ENCODE results near the gene PBX1. TPM values are rescaled to one million over a fixed set of nuclear protein-coding genes. Genes with fewer than 3 reads are reported as not detected.

The PBX1 gene
- polyA plus RNA-seq, 3 donors = 0.07 TPM; not detected in 2

DNA sequence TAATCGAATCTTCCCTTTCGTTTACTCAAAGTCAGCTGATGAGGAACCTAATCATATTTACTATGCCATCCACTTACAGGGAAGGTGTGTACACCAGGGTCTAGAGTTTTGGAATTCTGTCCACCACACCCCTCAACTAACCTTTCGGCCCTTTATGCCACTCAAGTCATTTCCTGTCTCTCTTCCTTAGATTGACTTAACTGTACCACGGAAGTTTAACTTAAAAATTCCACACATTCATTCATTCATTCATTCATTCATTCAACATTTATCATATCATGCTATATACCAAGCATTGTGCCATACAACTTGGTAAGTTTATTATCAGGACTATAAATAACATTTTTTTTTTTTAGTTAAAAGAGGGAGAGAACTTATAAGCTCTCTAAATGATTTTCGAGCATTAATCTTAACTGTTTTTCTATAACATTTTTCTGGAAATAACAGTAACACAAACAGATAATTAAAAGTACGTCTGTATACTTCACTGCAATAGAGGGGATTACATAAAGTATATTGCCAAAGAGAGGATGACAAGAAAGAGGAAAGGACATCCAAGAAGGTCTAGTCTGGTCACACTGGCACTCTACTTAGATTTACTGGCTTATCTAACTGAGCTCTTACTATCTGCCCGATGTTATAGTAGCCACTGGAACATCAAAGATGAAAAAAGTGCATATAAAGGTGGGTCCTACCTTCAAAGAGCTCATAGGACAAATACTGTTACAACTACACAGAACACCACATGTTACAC lies 243.7 kb downstream of the PBX1 start:
- Histone ChIP-seq H3K9me3 (replicated peaks in 1 of 2; ENCODE audit: control insufficient read depth in 1 of 2, insufficient read depth in 1 of 2, low read length in 2 of 2) (no peaks in the 10 kb centered on the region), H3K9ac (ENCODE audit: insufficient read depth, low read length, poor library complexity, severe bottlenecking) (no peak overlapping the region), H3K79me2 (ENCODE audit: insufficient read depth, low read length) (no peaks in the 10 kb centered on the region), H3K4me3 (replicated peaks in 1 of 3; ENCODE audit: low read depth in 2 of 3, low read length in 3 of 3) (no peak overlapping the region), H3K27ac (ENCODE audit: low read depth in 1 of 2, low read length in 2 of 2) (no peak overlapping the region), H3K4me2 (replicated peaks; ENCODE audit: extremely low read depth, low read length, poor library complexity, severe bottlenecking) (no peak overlapping the region), H4K20me1 (ENCODE audit: insufficient read depth, low read length) (no peaks in the 10 kb centered on the region), H3K27me3 (ENCODE audit: control insufficient read depth in 2 of 2, insufficient read depth in 2 of 2, low read length in 2 of 2) (no peaks in the 10 kb centered on the region), H2AFZ (ENCODE audit: insufficient read depth, low read depth, low read length, poor library complexity, severe bottlenecking) (no peak overlapping the region), H3K36me3 (replicated peaks in 1 of 2; ENCODE audit: control insufficient read depth in 1 of 2, insufficient read depth in 2 of 2, low read length in 2 of 2) (no peaks in the 10 kb centered on the region), H3K4me1 (ENCODE audit: control insufficient read depth in 1 of 2, insufficient read depth in 2 of 2, low read length in 2 of 2) (no peaks in the 10 kb centered on the region)
- H3K9me3 Mint-ChIP-seq = peaks cover 0 to 5% (median 0%) of the 10 kb centered on the region in 7 donors
- H3K4me3 Mint-ChIP-seq = no peak overlapping the region
- H3K27ac Mint-ChIP-seq = peak overlapping the region in 1 of 7 donors; percentile 21
- no peaks in the 10 kb centered on the region for H3K36me3 Mint-ChIP-seq
- TF ChIP-seq CTCF (IDR thresholded peaks at IDR 0.05) = no peak
- no peaks in the 10 kb centered on the region for H3K27me3 Mint-ChIP-seq (ENCODE audit: low read depth in 3 of 3)
- intact Hi-C loops (cut with micrococcal nuclease) = no loop called here
- WGBS (ENCODE audit: insufficient coverage) = 100% methylated on average over 1 of the region's 7 CpGs
- no peak for DNase-seq
- H3K4me1 Mint-ChIP-seq = no peaks in the 10 kb centered on the region

DNA sequence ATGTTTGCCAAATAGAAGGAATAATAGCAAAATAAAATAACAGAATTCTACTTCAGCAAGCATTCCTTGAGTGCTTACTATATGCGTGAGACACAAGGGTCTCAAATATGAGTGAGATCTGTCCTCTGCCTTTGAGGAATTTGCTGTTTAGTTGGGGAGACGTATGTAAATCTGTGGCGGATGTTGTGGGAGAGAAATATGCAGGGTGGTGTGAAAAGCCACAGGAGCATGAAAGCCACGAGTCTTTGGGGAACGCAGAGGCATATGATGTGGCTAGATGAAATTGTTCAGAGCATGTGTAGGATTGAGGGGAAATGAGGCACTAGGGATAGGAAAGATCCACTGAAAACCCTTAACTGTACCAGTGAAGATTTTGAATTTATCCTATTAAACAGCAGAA lies 244.4 kb downstream of the PBX1 start:
- DNase-seq = no peak
- Histone ChIP-seq H3K9me3 (replicated peaks in 1 of 2; ENCODE audit: control insufficient read depth in 1 of 2, insufficient read depth in 1 of 2, low read length in 2 of 2) (no peaks in the 10 kb centered on the region), H3K27ac (ENCODE audit: low read depth in 1 of 2, low read length in 2 of 2) (no peak overlapping the region), H3K4me1 (ENCODE audit: control insufficient read depth in 1 of 2, insufficient read depth in 2 of 2, low read length in 2 of 2) (no peaks in the 10 kb centered on the region), H3K27me3 (ENCODE audit: control insufficient read depth in 2 of 2, insufficient read depth in 2 of 2, low read length in 2 of 2) (no peaks in the 10 kb centered on the region), H3K36me3 (replicated peaks in 1 of 2; ENCODE audit: control insufficient read depth in 1 of 2, insufficient read depth in 2 of 2, low read length in 2 of 2) (no peaks in the 10 kb centered on the region), H2AFZ (ENCODE audit: insufficient read depth, low read depth, low read length, poor library complexity, severe bottlenecking) (no peak overlapping the region), H3K4me2 (replicated peaks; ENCODE audit: extremely low read depth, low read length, poor library complexity, severe bottlenecking) (no peak overlapping the region), H3K9ac (ENCODE audit: insufficient read depth, low read length, poor library complexity, severe bottlenecking) (no peak overlapping the region), H4K20me1 (ENCODE audit: insufficient read depth, low read length) (no peaks in the 10 kb centered on the region), H3K79me2 (ENCODE audit: insufficient read depth, low read length) (no peaks in the 10 kb centered on the region), H3K4me3 (replicated peaks in 1 of 3; ENCODE audit: low read depth in 2 of 3, low read length in 3 of 3) (no peak overlapping the region)
- Mint-ChIP-seq H3K27me3 (ENCODE audit: low read depth in 3 of 3) (no peaks in the 10 kb centered on the region), H3K36me3 (no peaks in the 10 kb centered on the region), H3K9me3 (peaks cover 0 to 5% (median 0%) of the 10 kb centered on the region in 7 donors), H3K4me1 (no peaks in the 10 kb centered on the region), H3K4me3 (no peak overlapping the region), H3K27ac (no peak overlapping the region)
- no peak for TF ChIP-seq CTCF (IDR thresholded peaks at IDR 0.05)
- 93% methylated on average over 5 of the region's 5 CpGs for WGBS (ENCODE audit: insufficient coverage)
- intact Hi-C loops (cut with micrococcal nuclease) = no loop called here

Data from CD14-positive monocyte (primary cell).